ENCODE measurements around the gene ARPP21. TPM values are rescaled to one million over a fixed set of nuclear protein-coding genes. Genes with fewer than 3 reads are reported as not detected.

Gene ARPP21
- total RNA-seq, 1 donor from 2014 or later, result 3.5 TPM

- no peak overlapping the region for H3K4me3 Mint-ChIP-seq
- H3K9me3 Mint-ChIP-seq, result no peaks in the 10 kb centered on the region
- TF ChIP-seq CTCF (conservative IDR thresholded peaks at IDR 0.05), result no peak
- H3K27ac Mint-ChIP-seq, result no peak overlapping the region
- no peaks in the 10 kb centered on the region for H3K36me3 Mint-ChIP-seq
- peaks cover 14% of the 10 kb centered on the region for H3K27me3 Mint-ChIP-seq
- DNase-seq (ENCODE audit: extremely low spot score, unreplicated experiment), result no peak
- peaks cover 4% of the 10 kb centered on the region for H3K4me1 Mint-ChIP-seq (ENCODE audit: unreplicated experiment)
These were observed 32.2 kb downstream of the ARPP21 start for GRCh38 chr3:35671483-35671882.

DNA sequence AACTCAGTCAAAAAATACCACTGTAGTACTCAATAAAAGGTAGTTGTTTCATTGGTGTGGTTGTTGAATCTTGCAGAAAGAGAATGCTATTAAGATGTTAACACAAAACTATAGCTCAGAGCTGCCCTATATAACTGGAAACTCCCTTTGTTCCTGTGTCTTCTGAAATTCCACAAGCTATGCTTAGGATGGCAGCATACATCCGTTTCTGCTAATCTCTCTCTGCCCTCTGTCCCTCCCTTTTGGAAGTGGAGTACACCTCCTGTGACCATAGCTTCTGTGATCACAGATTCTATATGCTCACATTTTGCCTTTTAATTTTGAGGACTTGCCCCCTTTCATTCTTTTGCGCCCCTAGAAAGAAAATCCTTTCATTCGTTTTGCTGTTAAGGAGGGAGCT is 33.7 kb downstream of the ARPP21 start:
- peaks cover 4% of the 10 kb centered on the region for H3K4me1 Mint-ChIP-seq (ENCODE audit: unreplicated experiment)
- H3K27ac Mint-ChIP-seq, result no peak overlapping the region
- H3K27me3 Mint-ChIP-seq, result peaks cover 20% of the 10 kb centered on the region
- no peak for DNase-seq (ENCODE audit: extremely low spot score, unreplicated experiment)
- no peak for TF ChIP-seq CTCF (conservative IDR thresholded peaks at IDR 0.05)
- no peaks in the 10 kb centered on the region for H3K9me3 Mint-ChIP-seq
- H3K4me3 Mint-ChIP-seq, result no peak overlapping the region
- H3K36me3 Mint-ChIP-seq, result no peaks in the 10 kb centered on the region

DNA sequence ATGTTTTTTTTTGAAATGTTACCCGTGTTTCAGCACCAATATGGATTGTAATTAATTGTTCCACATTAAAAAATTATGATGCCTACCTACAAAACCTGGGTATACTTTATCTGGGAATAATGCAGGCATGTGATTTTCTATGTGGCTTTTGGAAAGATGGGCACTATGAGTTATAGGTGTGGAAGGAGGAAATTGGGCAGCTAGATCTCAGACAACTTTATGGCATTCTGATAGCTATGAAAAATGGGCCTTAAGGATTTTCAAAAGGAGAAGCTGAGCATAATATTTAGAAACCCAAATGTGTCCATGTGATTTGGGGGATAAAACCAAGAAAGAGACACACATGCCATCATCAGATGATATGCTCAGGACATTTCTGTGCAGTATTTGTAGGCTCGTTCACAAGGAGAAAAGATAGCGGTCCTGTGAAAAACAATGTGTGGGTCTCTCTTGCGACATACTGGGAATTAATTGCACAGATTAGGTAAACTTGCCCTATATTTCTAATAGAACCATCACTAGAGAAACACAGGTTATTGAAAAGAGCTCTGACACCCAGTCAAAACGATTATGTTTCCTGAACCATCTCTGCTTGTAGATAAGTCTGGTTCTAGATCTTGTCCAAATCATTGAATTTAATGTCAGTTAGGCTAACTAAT is 35.3 kb downstream of the ARPP21 start:
- TF ChIP-seq CTCF (conservative IDR thresholded peaks at IDR 0.05), result no peak
- no peaks in the 10 kb centered on the region for H3K9me3 Mint-ChIP-seq
- no peak for DNase-seq (ENCODE audit: extremely low spot score, unreplicated experiment)
- H3K27ac Mint-ChIP-seq, result no peak overlapping the region
- peaks cover 4% of the 10 kb centered on the region for H3K4me1 Mint-ChIP-seq (ENCODE audit: unreplicated experiment)
- H3K36me3 Mint-ChIP-seq, result no peaks in the 10 kb centered on the region
- H3K27me3 Mint-ChIP-seq, result peaks cover 18% of the 10 kb centered on the region
- H3K4me3 Mint-ChIP-seq, result no peak overlapping the region

DNA sequence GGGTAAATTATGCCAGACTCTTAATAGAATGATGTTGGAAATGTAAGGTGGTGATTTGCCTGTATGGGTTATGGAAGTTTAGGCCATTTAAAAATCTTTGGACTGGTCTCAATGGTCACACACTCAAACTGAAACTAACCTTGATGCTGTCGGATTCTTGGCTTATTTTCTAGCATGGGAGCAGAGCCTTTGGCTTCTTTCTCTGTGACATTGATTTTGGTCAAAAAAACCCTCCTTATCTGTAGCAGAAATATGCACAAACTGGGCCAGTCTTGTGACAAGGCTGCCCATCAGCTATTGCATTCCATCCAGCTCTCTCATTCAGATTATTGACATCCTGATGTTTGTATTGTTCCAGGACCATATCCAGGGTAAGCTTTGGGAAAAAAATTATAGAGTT is 35.9 kb downstream of the ARPP21 start:
- no peak for DNase-seq (ENCODE audit: extremely low spot score, unreplicated experiment)
- no peak overlapping the region for H3K27ac Mint-ChIP-seq
- H3K27me3 Mint-ChIP-seq, result peaks cover 17% of the 10 kb centered on the region
- no peak overlapping the region for H3K4me3 Mint-ChIP-seq
- no peaks in the 10 kb centered on the region for H3K9me3 Mint-ChIP-seq
- TF ChIP-seq CTCF (conservative IDR thresholded peaks at IDR 0.05), result no peak
- no peaks in the 10 kb centered on the region for H3K36me3 Mint-ChIP-seq
- peaks cover 4% of the 10 kb centered on the region for H3K4me1 Mint-ChIP-seq (ENCODE audit: unreplicated experiment)

- Mint-ChIP-seq H3K9me3 (no peaks in the 10 kb centered on the region), H3K4me1 (ENCODE audit: unreplicated experiment) (peaks cover 4% of the 10 kb centered on the region), H3K4me3 (no peak overlapping the region), H3K27me3 (peaks cover 16% of the 10 kb centered on the region), H3K27ac (no peak overlapping the region), H3K36me3 (no peaks in the 10 kb centered on the region)
- no peak for TF ChIP-seq CTCF (conservative IDR thresholded peaks at IDR 0.05)
- no peak for DNase-seq (ENCODE audit: extremely low spot score, unreplicated experiment)
These were observed 36.3 kb downstream of the ARPP21 start for GRCh38 chr3:35675621-35676020.

- TF ChIP-seq CTCF (conservative IDR thresholded peaks at IDR 0.05), result no peak
- Mint-ChIP-seq H3K4me3 (no peak overlapping the region), H3K36me3 (no peaks in the 10 kb centered on the region), H3K9me3 (no peaks in the 10 kb centered on the region), H3K27me3 (peaks cover 31% of the 10 kb centered on the region), H3K27ac (no peak overlapping the region), H3K4me1 (ENCODE audit: unreplicated experiment) (no peaks in the 10 kb centered on the region)
- no peak for DNase-seq (ENCODE audit: extremely low spot score, unreplicated experiment)
These were observed 38.5 kb downstream of the ARPP21 start for GRCh38 chr3:35677797-35678196.

Data from type B pancreatic cell (in vitro differentiated cells).